K562 (cell line): Measurements from ENCODE around the gene MRGPRF. TPM values are rescaled to one million over a fixed set of nuclear protein-coding genes. Genes with fewer than 3 reads are reported as not detected.
A peak's percentile ranks its signal among the peaks of the same experiment; 100 is the strongest.

Source experiments
- ATAC-seq: fragments of 200-7000 bp; cut with Tn5 transposase; 3 replicates; pipeline ENCODE4 v1.9.1; 2020; ENCODE audit warnings: moderate library complexity
- BruUV-seq: library from RNA; stranded (reverse); fragments of 400-500 nt; replicated peaks from 2 replicates; lab custom pipeline; 2021; lab: Mats Ljungman, UMichigan
- CTCF ChIA-PET: fragments of 300-600 bp; formaldehyde crosslinking; extraction: SDS; loops from one replicate; lab custom pipeline; 2021; ENCODE audit warnings: low intra/inter-chr PET ratio; lab: Yijun Ruan, JAX
- POLR2A ChIA-PET: fragments of 300-600, 350-650 bp; sonication (Branson Sonifier 250); formaldehyde crosslinking; extraction: SDS; loops from one replicate; lab custom pipeline; 2021; ENCODE audit warnings: antibody characterized with exemption, inconsistent platforms; lab: Yijun Ruan, JAX
- DNase-seq, 4 experiments: peaks; one replicate each; pipeline versions ENCODE4 v3.0.0 to v3.0.0-alpha.2; 2011 to 2018; ENCODE audit warnings: low spot score in 3 of 4, mixed read lengths in 3 of 4; ENCODE audit errors: extremely low read depth in 1 of 4
- FAIRE-seq: peaks from 2 replicates; lab custom pipeline; 2011; peaks lifted over from hg19 to GRCh38; lab: Jason Lieb, UNC
- H2AFZ ChIP-seq: 2 replicates; pipeline ENCODE4 v1.6.0; 2011; ENCODE audit warnings: low read depth, low read length, control low read depth, inconsistent platforms
- H3K27ac ChIP-seq: fragments of 200-600 bp; 3 replicates; pipeline ENCODE4 v1.8.0; 2011; ENCODE audit warnings: low read depth, mild to moderate bottlenecking, control low read depth, inconsistent platforms, low read length, moderate library complexity, mixed read lengths; ENCODE audit errors: extremely low read depth
- H3K27me3 ChIP-seq, 2 experiments: fragments of 300-600 bp in 1 of 2; 2 replicates in 1 of 2; 3 replicates in 1 of 2; pipeline versions ENCODE4 v1.6.0 to v1.8.0; 2011; ENCODE audit warnings: inconsistent platforms in 2 of 2, low read length in 2 of 2, mild to moderate bottlenecking in 1 of 2, mixed read lengths in 1 of 2, moderate library complexity in 1 of 2; ENCODE audit not compliant: control insufficient read depth in 2 of 2, insufficient read depth in 2 of 2
- H3K36me3 ChIP-seq: fragments of 300-600 bp; 3 replicates; pipeline ENCODE4 v1.8.0; 2011; ENCODE audit warnings: mild to moderate bottlenecking, low read length, inconsistent platforms; ENCODE audit not compliant: control insufficient read depth, insufficient read depth
- H3K4me1 ChIP-seq, 2 experiments: fragments of 200-600 bp in 1 of 2; replicated peaks in 1 of 2; 2 replicates in 1 of 2; 3 replicates in 1 of 2; pipeline versions ENCODE4 v1.5.1 to v1.8.0; 2011; ENCODE audit warnings: inconsistent platforms in 2 of 2, low read length in 2 of 2, mild to moderate bottlenecking in 1 of 2, mixed read lengths in 1 of 2, moderate library complexity in 1 of 2; ENCODE audit not compliant: control insufficient read depth in 2 of 2, insufficient read depth in 2 of 2
- H3K4me2 ChIP-seq: 2 replicates; pipeline ENCODE4 v1.6.1; 2011; ENCODE audit warnings: low read length, control low read depth, inconsistent platforms, mixed read lengths; ENCODE audit not compliant: insufficient read depth
- H3K4me3 ChIP-seq: fragments of 200-600 bp; sonication (generic), shearing (Covaris generic); 2 replicates; pipeline ENCODE4 v1.5.1; 2016; ENCODE audit warnings: control low read depth, inconsistent platforms
- H3K79me2 ChIP-seq: fragments of 200-600 bp; 3 replicates; pipeline ENCODE4 v1.8.0; 2011; ENCODE audit warnings: low read length, inconsistent platforms; ENCODE audit not compliant: control insufficient read depth, insufficient read depth
- H3K9ac ChIP-seq, 2 experiments: 2 replicates each; pipeline versions ENCODE4 v1.6.0 to v1.6.1; 2011; ENCODE audit warnings: low read depth in 2 of 2, low read length in 2 of 2, control low read depth in 1 of 2, inconsistent platforms in 1 of 2, mild to moderate bottlenecking in 1 of 2, mixed read lengths in 1 of 2; ENCODE audit not compliant: insufficient read depth in 1 of 2
- H3K9me1 ChIP-seq: one replicate; pipeline ENCODE4 v1.6.0; 2011; ENCODE audit warnings: inconsistent platforms, mild to moderate bottlenecking, low read length, moderate library complexity; ENCODE audit not compliant: control insufficient read depth, insufficient read depth
- H3K9me3 ChIP-seq: replicated peaks from 2 replicates; pipeline ENCODE4 v1.5.1; 2011; ENCODE audit warnings: low read depth, low read length, inconsistent platforms; ENCODE audit not compliant: control insufficient read depth, insufficient read depth
- H4K20me1 ChIP-seq: replicated peaks from 2 replicates; pipeline ENCODE4 v1.6.1; 2011; ENCODE audit warnings: low read length, inconsistent platforms, mixed read lengths; ENCODE audit not compliant: control insufficient read depth, insufficient read depth
- FOXJ2 ChIP-seq: fragments of 200-800 bp; sonication (Bioruptor generic); IDR thresholded peaks from 2 replicates; pipeline ENCODE4 v1.6.1; 2016; ENCODE audit warnings: missing genetic modification characterization, missing compliant biosample characterization
- GATAD2B ChIP-seq: fragments of 450-650 bp; IDR thresholded peaks from 2 replicates; pipeline ENCODE4 v1.6.1; 2017; ENCODE audit warnings: mild to moderate bottlenecking, borderline replicate concordance
- NR2C2 ChIP-seq, 2 experiments: fragments of 200-800 bp in 1 of 2; sonication (Bioruptor generic) in 1 of 2; sonication (generic) in 1 of 2; formaldehyde crosslinking in 1 of 2; IDR thresholded peaks; 2 replicates each; pipeline versions ENCODE4 v1.6.1 to v1.8.0; 2016 to 2022; ENCODE audit warnings: mild to moderate bottlenecking in 1 of 2, missing compliant biosample characterization in 1 of 2, missing genetic modification characterization in 1 of 2, missing genetic modification reagents in 1 of 2
- WGBS: fragments of 100-300 bp; shearing (Covaris generic); methylation state at CpG from one replicate; pipeline ENCODE4 v1.1.6; 2016; ENCODE audit warnings: low coverage, mixed read lengths; ENCODE audit not compliant: insufficient coverage; ENCODE audit errors: missing lambda C conversion rate; 5-methylcytosine and 5-hydroxymethylcytosine counted together
- in situ Hi-C: fragments of 300-500 bp; cut with MboI; formaldehyde crosslinking; loops from 4 replicates; pipeline ENCODE4 v1.15.0; 2018; ENCODE audit warnings: inconsistent platforms, mixed read lengths
- intact Hi-C: fragments of 100-400 bp; cut with micrococcal nuclease; formaldehyde crosslinking; loops from 2 replicates; pipeline ENCODE4 v1.14.2; 2022
- polyA plus RNA-seq, 8 experiments: library from polyadenylated mRNA; depleted of rRNA in 4 of 8; stranded (reverse) in 5 of 8; unstranded in 3 of 8; fragments of >200 nt; fragmentation: Nextera tagmentation in 2 of 8; fragmentation: Illumina TruSeq in 1 of 8; extraction: Ambion mirVana in 2 of 8; extraction: Trizol in 1 of 8; gene quantifications; 2 replicates each; pipeline versions ENCODE4 v1.2.1 to v1.2.3, GENCODE V29; 2011 to 2014; ENCODE audit warnings: inconsistent platforms in 1 of 8, missing spikeins in 1 of 8
- total RNA-seq, 7 experiments: library from RNA; depleted of rRNA in 6 of 7; stranded (reverse); fragments of >200 nt in 6 of 7; fragmentation: Illumina TruSeq in 2 of 7; extraction: Trizol in 2 of 7; gene quantifications; 2 replicates each; pipeline versions ENCODE4 v1.2.1 to v1.2.3, GENCODE V29; 2011 to 2021; ENCODE audit warnings: low replicate concordance in 1 of 7
- TF ChIP-seq, protein P1 (sequence below): fragments of 200-800 bp; sonication (Bioruptor generic); IDR thresholded peaks from 2 replicates; pipeline ENCODE4 v1.6.1; 2016; ENCODE audit warnings: missing genetic modification characterization, missing compliant biosample characterization

The MRGPRF gene
- total and polyA plus RNA-seq, 9 of the 15 experiments (the other 6 are each of a cell fraction or from before 2014, with no cell fraction given): not detected

DNA sequence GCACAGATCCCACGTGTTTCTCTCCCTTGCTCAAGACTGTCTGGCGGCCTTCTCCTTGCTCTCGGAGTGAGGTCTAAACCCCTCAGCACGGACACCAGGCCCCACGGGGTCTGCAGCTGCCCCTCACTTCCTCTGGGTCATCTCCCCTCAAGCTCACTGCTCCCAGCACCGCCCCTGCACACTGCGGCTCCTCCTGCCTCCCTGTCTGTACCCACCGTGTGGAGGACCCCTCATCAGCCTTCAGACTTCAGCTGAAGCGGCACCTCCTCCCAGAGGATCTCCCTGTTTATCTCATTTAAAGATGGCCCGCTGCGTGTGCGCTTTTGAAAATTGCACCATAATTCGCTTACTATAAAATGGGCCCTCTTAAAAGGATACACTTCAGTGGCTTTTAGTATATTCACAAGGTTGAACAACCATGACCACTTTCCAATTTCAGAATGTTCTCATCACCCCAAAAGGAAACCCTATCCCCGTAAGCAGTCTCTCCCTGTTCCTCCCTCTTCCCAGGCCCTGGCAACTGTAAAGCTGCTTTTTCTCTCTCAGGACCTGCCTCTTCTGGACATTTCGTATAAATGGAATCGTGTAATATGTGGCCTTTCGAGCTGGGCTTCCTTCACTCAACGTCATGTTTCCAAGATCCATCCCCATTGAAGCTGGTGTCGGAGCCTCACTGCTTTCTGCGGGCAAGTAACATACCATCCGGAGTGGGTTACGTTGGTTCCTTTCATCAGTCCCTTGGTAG lies 21.2 kb upstream of the MRGPRF start:
- BruUV-seq: no TSS peak
- intact Hi-C loops: no loop called here
- Histone ChIP-seq H4K20me1 (0 out of 2 replicates have a peak, but pooled peaks cover 8% of the 10 kb centered on the region), H3K4me3 (no peak overlapping the region), H3K36me3 (no peaks in the 10 kb centered on the region)
- CTCF ChIA-PET: no interaction called here
- TF ChIP-seq NR2C2 (CRISPR knock-in tag; IDR thresholded peaks at IDR 0.05) (no peak), NR2C2 (tag; IDR thresholded peaks at IDR 0.05) (no peak), GATAD2B (no peak), FOXJ2 (tag) (no peak)
- TF ChIP-seq, protein P1, sequence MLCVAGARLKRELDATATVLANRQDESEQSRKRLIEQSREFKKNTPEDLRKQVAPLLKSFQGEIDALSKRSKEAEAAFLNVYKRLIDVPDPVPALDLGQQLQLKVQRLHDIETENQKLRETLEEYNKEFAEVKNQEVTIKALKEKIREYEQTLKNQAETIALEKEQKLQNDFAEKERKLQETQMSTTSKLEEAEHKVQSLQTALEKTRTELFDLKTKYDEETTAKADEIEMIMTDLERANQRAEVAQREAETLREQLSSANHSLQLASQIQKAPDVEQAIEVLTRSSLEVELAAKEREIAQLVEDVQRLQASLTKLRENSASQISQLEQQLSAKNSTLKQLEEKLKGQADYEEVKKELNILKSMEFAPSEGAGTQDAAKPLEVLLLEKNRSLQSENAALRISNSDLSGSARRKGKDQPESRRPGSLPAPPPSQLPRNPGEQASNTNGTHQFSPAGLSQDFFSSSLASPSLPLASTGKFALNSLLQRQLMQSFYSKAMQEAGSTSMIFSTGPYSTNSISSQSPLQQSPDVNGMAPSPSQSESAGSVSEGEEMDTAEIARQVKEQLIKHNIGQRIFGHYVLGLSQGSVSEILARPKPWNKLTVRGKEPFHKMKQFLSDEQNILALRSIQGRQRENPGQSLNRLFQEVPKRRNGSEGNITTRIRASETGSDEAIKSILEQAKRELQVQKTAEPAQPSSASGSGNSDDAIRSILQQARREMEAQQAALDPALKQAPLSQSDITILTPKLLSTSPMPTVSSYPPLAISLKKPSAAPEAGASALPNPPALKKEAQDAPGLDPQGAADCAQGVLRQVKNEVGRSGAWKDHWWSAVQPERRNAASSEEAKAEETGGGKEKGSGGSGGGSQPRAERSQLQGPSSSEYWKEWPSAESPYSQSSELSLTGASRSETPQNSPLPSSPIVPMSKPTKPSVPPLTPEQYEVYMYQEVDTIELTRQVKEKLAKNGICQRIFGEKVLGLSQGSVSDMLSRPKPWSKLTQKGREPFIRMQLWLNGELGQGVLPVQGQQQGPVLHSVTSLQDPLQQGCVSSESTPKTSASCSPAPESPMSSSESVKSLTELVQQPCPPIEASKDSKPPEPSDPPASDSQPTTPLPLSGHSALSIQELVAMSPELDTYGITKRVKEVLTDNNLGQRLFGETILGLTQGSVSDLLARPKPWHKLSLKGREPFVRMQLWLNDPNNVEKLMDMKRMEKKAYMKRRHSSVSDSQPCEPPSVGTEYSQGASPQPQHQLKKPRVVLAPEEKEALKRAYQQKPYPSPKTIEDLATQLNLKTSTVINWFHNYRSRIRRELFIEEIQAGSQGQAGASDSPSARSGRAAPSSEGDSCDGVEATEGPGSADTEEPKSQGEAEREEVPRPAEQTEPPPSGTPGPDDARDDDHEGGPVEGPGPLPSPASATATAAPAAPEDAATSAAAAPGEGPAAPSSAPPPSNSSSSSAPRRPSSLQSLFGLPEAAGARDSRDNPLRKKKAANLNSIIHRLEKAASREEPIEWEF (CRISPR knock-in tag): no peak
- TF ChIP-seq, all 486 proteins: peak for 0
- POLR2A ChIA-PET: interaction anchor here (0.8 kb wide), 1 partner anchor 601 kb away, joined by 3 read pairs; no protein-coding TSS in a partner anchor
- H3K27ac ChIP-seq: no peak overlapping the region
- DNase-seq (no peak), ATAC-seq (no peak), FAIRE-seq (no peak)
- no peaks in the 10 kb centered on the region for H3K79me2 ChIP-seq
- whole genome bisulfite sequencing: 23% methylated on average over 22 of the region's 22 CpGs
- H3K4me1 ChIP-seq: peaks cover 0 to 4% of the 10 kb centered on the region in 2 experiments; a peak in 1 of 5 replicates
- H3K27me3 ChIP-seq: peaks cover 30 to 67% of the 10 kb centered on the region in 2 experiments
- no peak overlapping the region for H3K4me2 ChIP-seq
- no peak overlapping the region for H2AFZ ChIP-seq
- no peaks in the 10 kb centered on the region for H3K9me3 ChIP-seq
- H3K9ac ChIP-seq: peak overlapping the region in 1 of 2 experiments; percentile 7; a peak in 1 of 4 replicates
- no peaks in the 10 kb centered on the region for H3K9me1 ChIP-seq
- in situ Hi-C loops: no loop called here
